A549 treated with DMSO at 1 μM for 4 hours (cell line): ENCODE data around the gene IRF7. TPM values are rescaled to one million over a fixed set of nuclear protein-coding genes. Genes with fewer than 3 reads are reported as not detected.

Experiments used
- total RNA-seq: library from RNA; stranded (reverse); fragments of 200-300 nt; extraction: Qiagen RNA extraction; gene quantifications from 5 replicates; pipeline ENCODE4 v1.2.3, GENCODE V29; 2022; ENCODE audit warnings: low read depth

Gene IRF7
- total RNA-seq, result 4.0 to 7.8 TPM (median 6.7 TPM) in 5 replicates

GRCh38 chr11:615504-616319, at the start of gene IRF7:
TSS of gene IRF7 (minus strand) at chr11:615950. CDS start at chr11:615364, 586 bp downstream.

GRCh38 chr11:636511-637332, 21.0 kb upstream of the IRF7 start, which contains the start of gene DRD4:
TSS of gene DRD4 (plus strand) at chr11:637269. CDS start at chr11:637305, 36 bp downstream.

GRCh38 chr11:626475-627307, 10.9 kb upstream of the IRF7 start, which contains the start of gene SCT:
TSS of gene SCT (minus strand) at chr11:627181. CDS start at chr11:627143, 38 bp downstream.

GRCh38 chr11:624705-625635, 9.2 kb upstream of the IRF7 start, which contains the start of gene CDHR5:
TSS of gene CDHR5 (minus strand) at chr11:624955. CDS start at chr11:624902, 53 bp downstream.

GRCh38 chr11:575996-576768, 39.6 kb downstream of the IRF7 start, which contains the start of gene PHRF1:
TSS of gene PHRF1 (plus strand) at chr11:576470. CDS start at chr11:581513, 5,043 bp downstream.

Other genes with a start within 250 kb of the IRF7 start
- 12.3 to 21.3 TPM (median 16.7 TPM) in 5 replicates for gene B4GALNT4, start 246.5 kb downstream of the IRF7 start, total RNA-seq
- 31.8 to 41.0 TPM (median 36.8 TPM) in 5 replicates for gene PKP3, start 221.7 kb downstream of the IRF7 start, total RNA-seq
- 68.0 to 93.2 TPM (median 84.7 TPM) in 5 replicates for gene SIGIRR, start 201.0 kb downstream of the IRF7 start, total RNA-seq
- 0.52 to 1.3 TPM (median 0.62 TPM) in 5 replicates for gene ANO9, start 173.9 kb downstream of the IRF7 start, total RNA-seq
- 32.2 to 50.9 TPM (median 44.1 TPM) in 5 replicates for gene PTDSS2, start 165.7 kb downstream of the IRF7 start, total RNA-seq
- 132 to 175 TPM (median 155 TPM) in 5 replicates for gene RNH1, start 108.7 kb downstream of the IRF7 start, total RNA-seq
- 108 to 150 TPM (median 128 TPM) in 5 replicates for gene HRAS, start 80.4 kb downstream of the IRF7 start, total RNA-seq
- 0.40 to 0.70 TPM (median 0.55 TPM) in 5 replicates for gene LRRC56, start 78.4 kb downstream of the IRF7 start, total RNA-seq
- gene LMNTD2, start 55.2 kb downstream of the IRF7 start, total RNA-seq, result 2.1 to 2.9 TPM (median 2.2 TPM) in 5 replicates
- gene RASSF7, start 55.0 kb downstream of the IRF7 start, total RNA-seq, result 30.2 to 36.0 TPM (median 31.5 TPM) in 5 replicates
- gene PHRF1, start 39.5 kb downstream of the IRF7 start, total RNA-seq, result 28.2 to 38.2 TPM (median 34.3 TPM) in 5 replicates
- gene CDHR5, start 9.0 kb upstream of the IRF7 start, total RNA-seq, result 0.02 to 0.05 TPM in 2 of 5 replicates, not detected in the others
- gene SCT, start 11.2 kb upstream of the IRF7 start, total RNA-seq, result not detected in 5 replicates
- gene DRD4, start 21.3 kb upstream of the IRF7 start, total RNA-seq, result 0.17 to 0.43 TPM (median 0.24 TPM) in 5 replicates
- gene DEAF1, start 79.3 kb upstream of the IRF7 start, total RNA-seq, result 23.3 to 39.2 TPM (median 31.9 TPM) in 5 replicates
- gene TMEM80, start 79.9 kb upstream of the IRF7 start, total RNA-seq, result 8.4 to 10.9 TPM (median 9.5 TPM) in 5 replicates
- 71.0 to 121 TPM (median 114 TPM) in 5 replicates for gene EPS8L2, start 90.3 kb upstream of the IRF7 start, total RNA-seq
- 427 to 504 TPM (median 430 TPM) in 5 replicates for gene TALDO1, start 131.5 kb upstream of the IRF7 start, total RNA-seq
- gene GATD1, start 161.5 kb upstream of the IRF7 start, total RNA-seq, result 37.5 to 49.3 TPM (median 45.9 TPM) in 5 replicates
- gene CEND1, start 174.1 kb upstream of the IRF7 start, total RNA-seq, result 0.81 to 2.3 TPM (median 1.6 TPM) in 5 replicates
- 24.3 to 40.1 TPM (median 33.7 TPM) in 5 replicates for gene SLC25A22, start 182.3 kb upstream of the IRF7 start, total RNA-seq
- gene PIDD1, start 189.3 kb upstream of the IRF7 start, total RNA-seq, result 9.7 to 16.8 TPM (median 13.3 TPM) in 5 replicates
- gene RPLP2, start 194.0 kb upstream of the IRF7 start, total RNA-seq, result 1,681 to 2,398 TPM (median 2,293 TPM) in 5 replicates
- gene PNPLA2, start 203.0 kb upstream of the IRF7 start, total RNA-seq, result 40.4 to 57.7 TPM (median 52.1 TPM) in 5 replicates
- gene CRACR2B, start 212.0 kb upstream of the IRF7 start, total RNA-seq, result 3.1 to 4.7 TPM (median 3.6 TPM) in 5 replicates
- 728 to 834 TPM (median 790 TPM) in 5 replicates for gene CD151, start 217.0 kb upstream of the IRF7 start, total RNA-seq
- 546 to 649 TPM (median 614 TPM) in 5 replicates for gene POLR2L, start 226.6 kb upstream of the IRF7 start, total RNA-seq
- gene TSPAN4, start 226.9 kb upstream of the IRF7 start, total RNA-seq, result 132 to 188 TPM (median 168 TPM) in 5 replicates